DMS79 (cell line): ENCODE results near the gene SIGLEC1.

Experiments used
- DNase-seq: peaks from one replicate; lab custom pipeline; 2025; lab: John Stamatoyannopoulos, UW

SIGLEC1 gene

DNA sequence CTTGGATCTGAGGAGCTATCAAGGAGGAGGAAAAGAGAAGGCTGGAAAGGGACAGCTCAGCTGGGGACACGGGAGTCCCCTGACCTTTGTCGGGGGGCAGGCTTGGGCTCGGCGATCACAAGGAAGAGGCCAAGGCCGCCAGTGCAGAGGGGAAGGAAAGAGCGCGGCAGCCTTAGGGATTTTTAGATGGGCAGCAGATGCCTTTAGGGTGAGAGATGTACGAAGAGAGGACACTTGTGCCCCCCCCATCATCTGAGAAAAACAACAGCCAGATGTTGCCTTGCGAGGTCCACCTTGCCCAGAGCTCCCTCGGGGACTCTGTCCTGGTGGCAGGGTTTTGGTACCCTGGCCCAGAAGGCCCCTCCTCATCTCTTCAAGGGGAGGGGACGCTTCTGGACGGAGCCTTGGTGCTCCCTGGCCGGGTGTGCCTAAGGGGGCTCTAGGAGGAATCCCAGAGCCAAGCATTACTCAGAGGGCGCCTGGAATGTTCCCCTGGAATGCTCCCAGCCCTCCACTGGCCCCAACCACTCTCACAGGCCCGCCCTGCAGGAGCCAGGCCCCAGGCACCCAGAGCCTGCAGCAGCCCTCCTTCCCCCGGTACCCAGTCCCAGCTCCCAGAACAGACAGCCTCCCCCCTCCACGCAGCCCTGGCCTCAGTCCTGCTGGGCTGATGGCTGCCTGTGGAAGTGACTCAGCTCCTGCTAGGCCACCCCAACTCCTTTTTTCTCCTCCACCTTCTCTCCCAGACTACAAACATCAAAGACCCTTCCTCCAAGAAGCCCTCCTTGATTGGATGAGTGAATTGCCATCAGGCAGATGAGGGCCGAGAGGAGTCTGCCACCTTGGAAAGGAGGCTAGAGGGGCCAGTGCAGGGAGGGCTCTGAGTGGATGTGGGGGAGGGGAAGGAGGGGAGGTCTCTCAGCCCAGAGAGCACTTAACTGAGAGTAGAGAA, 32.4 kb downstream of the SIGLEC1 start:
- DNase-seq: no peak

DNA sequence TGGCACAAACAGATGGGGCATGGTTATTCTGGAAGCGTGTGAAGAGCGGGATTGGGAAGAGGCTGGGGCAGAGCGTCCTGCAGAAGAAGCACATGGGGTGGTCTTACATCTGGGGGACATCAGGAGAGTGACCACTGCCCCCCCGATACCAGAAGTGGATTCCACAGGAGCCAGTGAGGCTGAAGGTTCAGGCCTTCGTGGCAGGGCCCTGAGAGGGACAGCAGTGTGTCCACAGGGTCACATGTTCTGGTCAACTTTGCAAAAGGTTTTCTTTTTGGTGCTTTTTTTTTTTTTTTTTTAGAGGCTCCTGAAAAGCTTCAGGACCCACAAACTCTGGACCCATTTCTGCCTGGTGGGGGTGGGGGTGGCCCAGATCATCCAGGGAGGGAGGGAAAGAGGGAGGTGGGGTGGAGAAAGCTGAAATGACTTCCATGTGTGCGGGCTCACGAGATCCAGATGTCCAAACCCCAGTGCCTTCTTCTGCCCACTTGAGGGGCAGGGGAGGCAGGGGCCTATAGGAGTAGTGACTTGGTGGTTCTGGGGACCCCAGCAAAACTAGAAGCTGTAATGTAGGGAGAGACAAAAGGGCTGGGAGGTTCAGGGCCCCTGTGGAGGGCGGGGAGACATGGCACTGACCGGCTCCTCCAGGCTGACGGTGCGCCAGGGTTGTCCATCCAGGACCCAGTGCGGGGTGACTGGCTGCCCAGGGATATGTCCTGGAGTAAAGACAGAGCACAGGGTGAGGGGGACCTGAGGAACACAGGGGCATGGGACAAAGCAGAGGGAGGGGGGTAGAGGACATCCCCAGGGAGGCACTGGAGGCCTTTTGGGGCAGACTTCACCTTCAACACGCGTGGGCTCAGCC, 33.3 kb downstream of the SIGLEC1 start:
- no peak for DNase-seq

DNA sequence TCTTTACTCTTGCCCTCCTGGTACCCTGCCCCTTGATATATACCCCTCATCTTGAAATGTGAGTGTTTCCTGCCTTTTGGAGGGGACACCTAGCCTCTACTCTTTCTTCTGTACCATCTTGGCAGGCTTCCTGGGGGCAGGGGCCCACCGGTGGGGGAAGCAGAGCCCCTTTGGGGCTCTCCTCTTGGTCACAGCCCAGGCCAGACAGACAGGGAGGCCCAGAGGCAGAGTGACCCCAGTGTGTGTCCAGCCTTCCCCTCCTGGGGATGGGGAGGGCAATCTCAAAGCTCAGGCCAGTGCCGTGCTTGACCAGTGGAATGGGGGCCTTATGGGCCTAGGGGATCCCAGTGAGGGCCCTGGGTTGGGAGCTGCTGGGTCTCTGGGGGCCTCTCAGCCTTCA, 34.2 kb downstream of the SIGLEC1 start:
- no peak for DNase-seq

DNA sequence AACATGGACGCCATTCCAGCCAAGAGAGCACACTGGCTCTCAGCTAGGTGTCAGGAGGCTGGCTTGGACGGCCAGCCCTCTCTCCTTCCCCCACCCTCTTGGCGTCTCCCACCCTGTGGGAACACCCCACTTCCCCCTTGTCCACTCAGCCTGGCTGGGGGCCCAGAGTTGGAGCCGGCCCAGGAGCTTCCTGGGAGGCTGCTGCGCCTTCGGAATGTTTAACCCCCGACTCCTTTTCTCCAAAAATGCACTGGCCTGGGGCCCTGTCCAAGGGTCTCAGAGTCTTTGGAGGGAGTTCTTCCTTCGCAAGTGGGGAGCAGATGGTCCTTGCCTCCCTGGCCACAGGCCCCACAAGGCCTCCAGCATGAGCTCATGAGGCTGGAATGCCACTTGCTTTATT, 34.7 kb downstream of the SIGLEC1 start:
- no peak for DNase-seq

DNA sequence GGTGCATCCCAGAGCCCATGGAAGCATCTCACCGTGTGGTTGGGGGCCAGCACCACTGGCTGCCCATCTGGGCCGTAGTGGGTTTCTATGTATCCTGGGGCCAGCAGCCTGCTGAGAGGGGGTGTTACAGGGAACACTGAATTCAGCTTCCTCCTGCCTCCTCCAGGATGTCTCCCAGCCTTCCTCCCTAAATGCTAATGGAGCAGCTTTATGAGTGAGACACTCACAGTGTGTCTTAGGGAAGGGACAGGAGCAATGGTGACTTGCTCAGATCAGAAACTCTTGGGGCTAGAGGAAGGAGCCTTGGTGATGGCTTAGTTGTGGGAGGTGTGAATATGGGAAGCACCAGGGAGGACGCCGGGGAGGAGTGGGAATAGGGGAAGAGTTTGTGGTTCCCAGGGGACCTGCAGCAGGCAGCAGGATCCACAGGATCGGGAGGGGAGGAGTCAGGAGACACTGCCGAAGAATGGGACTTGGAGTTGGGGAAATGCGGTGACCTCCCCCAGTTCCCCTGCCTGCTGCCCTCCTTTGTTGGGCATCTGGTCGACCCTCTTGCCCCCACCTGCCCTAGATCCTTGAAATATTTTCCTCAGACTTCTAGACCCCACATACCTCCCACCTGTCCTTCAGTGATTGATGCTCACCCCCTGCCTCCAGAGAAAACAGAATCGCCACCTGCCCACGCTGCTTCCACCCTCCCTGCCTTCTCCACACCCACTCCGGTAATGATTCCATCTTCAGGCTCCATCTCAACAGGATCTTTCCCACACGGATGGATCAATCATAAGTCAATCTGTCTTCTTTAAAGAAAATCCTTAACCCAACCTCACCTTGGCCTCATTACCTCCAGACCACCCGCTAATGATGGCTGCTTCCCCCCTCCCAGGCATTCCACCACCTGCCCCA, 37.2 kb downstream of the SIGLEC1 start:
- no peak for DNase-seq

DNA sequence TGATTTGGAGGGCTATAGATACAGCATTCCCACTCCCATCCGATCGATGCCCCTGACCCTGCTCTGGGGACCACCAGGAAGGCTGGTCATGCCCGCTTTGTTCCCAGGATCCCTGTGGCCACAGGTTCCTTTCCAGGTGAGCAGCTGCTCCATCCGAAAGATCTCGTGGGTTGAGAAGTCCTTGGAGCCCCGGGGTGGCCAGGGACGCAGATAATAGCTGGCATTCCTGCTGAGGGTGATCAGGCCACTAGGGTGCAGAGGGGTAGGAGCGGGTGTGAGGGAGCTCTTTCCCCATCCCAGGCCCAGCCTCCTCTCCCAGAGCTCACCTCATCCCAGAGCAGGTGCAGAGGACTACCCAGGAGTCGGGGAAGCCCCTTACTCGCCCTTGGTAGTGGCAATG, 38.0 kb downstream of the SIGLEC1 start:
- DNase-seq: no peak

DNA sequence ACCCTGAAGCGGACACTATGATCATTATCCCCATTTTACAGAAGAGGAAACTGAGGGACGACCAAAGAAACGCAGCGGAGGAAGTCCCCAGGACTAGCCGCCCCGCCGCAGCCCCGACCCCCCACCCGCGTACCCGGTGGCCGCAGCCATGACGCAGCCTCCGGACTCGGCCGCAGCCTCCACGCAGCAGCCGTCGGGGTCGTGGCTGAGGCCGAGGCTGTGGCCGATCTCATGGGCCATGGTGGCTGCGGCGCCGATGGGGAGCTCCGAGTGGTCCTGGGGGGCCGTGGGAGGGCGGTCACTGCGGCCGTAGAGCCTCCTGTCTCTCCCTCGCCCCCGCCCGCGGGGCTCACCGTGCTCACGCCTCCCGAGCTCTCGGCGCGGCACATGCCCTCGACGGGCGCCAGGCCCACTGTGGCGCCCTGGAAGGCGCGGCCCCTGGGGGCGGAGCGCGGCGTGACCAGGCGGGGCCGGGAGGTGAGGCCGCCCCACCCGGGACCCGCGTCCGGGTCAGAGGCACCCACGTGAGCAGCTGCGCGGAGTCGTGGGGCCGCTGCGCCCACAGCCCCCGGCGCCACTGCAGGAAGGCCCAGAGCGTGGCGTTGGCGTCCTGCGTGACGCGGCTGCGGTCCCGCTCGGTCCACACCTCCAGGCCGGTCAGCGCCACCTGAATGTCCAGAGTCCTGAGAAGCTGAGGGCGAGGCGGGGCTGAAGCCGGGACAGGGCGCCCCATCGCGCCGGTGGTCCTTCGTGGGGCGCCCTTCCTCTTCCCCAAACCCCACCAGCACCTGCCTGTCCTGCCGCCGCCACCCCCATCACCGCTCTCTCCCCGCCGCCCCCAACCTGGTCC, 39.0 kb downstream of the SIGLEC1 start:
- DNase-seq: no peak

DNA sequence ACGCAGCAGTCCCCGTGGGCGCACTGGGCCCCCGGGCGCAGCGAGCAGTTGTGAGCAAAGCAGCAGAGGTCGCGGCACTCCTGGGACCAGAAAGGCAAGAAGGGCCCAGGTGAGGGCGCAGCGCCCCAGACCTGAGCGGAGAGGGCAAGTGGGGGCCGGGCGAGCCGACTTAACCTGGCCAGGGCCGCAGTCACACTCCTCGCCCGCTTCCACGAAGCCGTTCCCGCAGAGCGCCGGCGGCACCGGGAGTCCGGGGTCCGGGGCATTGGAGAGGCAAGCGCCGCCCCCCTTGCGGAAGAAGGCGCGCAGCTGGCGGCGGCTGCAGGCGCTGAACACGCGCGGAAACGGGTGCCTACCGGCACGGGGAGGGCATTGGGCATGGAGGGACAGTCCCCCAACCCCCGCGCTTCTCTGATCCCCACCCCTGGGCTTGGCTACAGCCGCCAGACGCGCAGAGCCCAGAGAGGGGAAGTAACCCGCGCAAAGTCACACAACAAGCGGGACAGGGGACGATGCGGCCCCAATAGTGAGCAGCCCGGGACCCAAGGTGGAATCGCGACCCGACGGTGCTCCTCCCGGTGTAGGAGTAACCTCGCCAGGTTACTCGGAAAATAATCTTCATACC, 39.7 kb downstream of the SIGLEC1 start:
- DNase-seq: no peak

DNA sequence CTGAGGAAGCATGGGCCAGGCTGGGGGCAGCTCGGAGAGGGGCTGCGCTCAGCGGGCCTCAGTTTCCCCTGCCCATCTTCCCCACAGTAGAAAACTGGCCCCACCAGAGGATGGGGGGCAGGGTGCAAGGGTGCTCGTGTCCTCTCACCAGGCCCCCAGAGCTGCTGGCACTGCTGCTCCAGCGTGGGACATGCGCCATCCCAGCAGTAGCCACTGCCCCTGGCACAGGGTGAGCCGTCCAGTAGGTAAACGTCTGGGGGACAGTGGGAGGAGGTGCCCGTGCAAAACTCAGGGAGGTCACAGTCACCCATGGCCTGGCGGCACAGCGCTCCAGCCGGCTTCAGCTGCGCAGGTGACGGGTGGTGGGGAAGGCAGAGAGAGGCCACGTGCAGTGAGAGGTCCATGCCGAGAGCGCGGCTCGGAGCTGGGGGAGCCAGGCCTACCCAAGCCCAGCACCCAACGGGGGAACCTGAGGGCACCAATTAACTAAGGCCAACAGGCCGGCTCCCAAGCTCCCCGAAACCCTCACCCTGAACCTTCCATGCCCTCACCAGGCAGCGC, 40.3 kb downstream of the SIGLEC1 start:
- DNase-seq: no peak

DNA sequence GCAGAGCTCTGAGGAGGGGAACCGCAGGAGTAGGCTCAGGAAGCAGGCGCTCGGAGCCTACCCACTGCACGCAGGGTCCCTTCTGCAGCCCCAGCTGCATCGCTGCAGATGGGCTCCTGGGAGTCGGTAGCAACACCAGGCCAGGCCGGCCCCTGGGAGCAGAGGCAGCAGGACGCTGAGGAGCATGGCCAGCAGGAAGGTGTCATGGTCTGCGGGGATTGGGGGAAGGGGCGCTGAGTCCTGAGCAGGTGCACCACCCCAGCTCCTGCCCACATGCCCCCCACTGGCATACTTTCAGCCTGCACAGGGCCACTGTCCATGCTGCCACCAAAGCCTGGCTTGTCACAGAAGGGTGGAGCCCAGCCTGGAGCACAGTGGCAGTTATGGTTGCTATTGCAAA, 41.5 kb downstream of the SIGLEC1 start:
- no peak for DNase-seq

DNA sequence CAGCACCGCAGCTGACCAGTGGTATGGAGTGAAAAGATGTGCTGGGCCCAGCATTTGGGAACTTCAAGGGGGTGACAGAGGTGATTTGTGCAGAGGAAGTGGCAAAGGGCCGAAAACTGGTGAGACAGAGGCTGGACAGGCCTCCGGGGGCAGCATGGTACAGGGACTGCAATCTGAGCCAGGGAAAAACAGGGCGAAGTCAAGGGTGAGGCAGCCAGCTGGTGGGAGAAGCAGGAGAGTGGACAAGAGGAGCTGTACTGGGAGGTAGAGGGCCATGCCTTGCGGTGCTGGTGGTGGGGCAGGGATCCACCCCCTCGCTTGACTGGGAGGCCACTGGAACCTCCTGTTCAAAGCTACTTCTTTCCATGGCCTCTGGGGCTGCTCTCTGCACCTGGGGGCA, 41.9 kb downstream of the SIGLEC1 start:
- peak; percentile 41 for DNase-seq

DNA sequence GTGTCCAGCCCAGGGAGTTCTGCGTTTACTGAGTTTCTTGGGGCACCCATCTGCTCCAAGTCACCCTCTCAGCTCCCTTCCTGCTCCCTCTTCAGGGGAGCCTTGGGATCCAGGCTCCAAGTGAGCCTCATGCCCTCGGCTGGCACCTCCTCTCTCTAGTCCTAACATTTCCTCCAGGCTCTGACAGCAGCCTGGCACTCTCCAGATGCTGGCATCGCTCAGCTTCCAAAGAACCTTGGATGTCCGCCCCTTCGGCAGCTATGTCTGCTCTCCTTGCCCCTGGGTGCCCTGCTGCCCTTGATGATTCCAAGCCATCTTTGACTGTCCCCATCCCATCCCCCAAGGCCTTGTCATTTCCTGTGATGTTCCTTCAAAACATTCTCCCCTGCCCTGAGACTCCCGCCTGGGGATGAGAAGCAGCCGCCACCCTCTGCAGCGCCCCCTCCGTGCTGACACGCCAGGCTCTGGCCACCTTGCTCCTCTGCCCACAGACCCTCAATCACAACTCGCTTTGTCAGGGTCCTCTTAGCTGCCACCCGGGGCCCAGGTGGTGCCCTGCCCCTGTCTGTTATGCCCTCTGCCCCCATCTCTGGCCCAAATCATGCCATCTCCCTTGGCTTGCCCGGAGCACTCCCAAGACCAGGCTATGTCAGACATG, 42.6 kb downstream of the SIGLEC1 start:
- DNase-seq: no peak

DNA sequence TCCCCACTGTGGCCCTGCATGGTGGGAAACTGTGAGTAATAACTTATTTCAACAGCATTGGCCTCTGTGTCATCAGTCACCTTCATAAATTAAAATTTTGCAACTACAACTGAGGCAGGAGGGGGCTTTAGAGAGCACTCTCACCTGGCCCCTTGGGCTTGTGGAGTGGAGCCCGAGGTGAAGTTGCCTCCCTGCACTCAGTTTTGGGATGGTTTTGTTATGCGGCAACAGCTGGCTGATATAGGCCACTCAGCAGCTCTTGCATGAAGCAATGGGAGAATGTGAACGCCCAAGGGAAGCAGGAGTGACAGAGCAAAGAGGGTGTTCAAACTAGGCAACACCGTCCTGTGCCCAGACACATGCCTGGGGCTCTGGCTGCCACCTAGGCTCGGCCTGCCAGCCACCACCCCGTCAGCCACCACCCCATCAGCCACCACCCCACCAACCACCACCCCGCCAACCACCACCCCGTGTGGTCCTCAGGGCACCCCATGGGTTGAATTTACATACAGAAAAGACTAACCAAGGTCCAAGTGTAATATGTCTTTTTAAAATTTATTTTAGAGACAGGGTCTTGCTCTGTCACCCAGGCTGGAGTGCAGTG, 44.9 kb downstream of the SIGLEC1 start:
- DNase-seq: no peak

DNA sequence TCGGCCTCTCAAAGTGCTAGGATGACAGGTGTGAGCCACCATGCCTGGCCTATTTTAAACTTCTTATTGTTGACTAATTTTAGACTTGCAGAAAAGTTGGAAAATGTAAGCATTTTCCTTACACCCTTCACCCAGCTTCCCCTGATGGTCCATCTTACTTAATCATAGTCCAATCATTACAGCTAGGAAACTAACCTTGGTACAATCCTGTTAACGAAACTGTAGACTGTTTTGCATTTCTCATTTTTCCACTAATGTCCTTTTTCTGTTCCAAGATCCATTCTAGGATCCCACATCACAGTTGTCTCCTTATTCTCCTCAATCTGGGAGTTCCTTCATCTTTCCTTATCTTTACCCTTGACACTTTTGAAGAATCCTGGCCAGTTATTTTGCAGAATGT, 48.5 kb downstream of the SIGLEC1 start:
- no peak for DNase-seq

DNA sequence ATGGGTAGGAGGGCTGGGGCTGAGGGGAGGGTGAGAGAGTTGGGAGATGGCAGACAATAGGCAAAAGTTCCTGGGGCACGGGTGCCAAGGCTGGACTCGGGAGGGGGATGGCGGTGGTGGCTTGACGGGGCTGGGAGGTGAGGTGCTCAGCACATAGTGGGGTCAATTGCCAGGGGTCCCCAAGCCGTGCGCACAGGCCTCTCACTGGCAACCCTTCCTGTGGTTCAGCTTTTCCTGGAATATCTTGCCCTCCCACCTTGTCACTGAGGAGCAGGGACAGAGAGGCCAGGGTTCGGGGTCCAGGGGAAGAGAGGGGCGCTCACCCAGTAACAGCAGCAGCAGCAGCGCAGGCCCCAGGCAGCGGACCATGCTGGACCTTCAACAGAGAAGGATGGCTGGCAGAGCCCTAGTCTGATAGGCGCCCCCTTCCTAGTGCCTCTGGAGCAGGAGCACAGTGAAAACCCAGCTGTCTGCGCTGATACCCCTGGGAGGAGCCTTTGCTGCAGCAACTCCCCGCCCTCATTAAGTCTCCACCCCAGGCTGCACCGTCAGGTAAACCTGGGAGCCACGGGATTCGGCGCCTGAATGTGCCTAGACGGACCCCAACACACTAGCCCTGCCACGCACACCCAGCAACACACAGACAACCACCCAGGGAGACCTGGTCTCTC, 49.2 kb downstream of the SIGLEC1 start, which contains the start of gene GFRA4:
GFRA4 (minus strand) TSS at position 369 of the 671 bp plus-strand sequence; CDS start at position 369, 0 bp downstream.
- no peak for DNase-seq
